Nephron (organoid): ENCODE data around the gene MYO1D.

Experiments
- H3K27ac Mint-ChIP-seq, 3 experiments: 2 replicates each; pipeline ENCODE4 v1.8.0; 2020; ENCODE audit warnings: mixed read lengths in 3 of 3, mild to moderate bottlenecking in 2 of 3, moderate library complexity in 1 of 3
- H3K27me3 Mint-ChIP-seq: 2 replicates; pipeline ENCODE4 v1.8.0; 2021; ENCODE audit warnings: low read depth, mild to moderate bottlenecking, moderate library complexity, mixed read lengths
- H3K36me3 Mint-ChIP-seq: 2 replicates; pipeline ENCODE4 v1.8.0; 2020; ENCODE audit warnings: low read depth, mixed read lengths
- H3K4me1 Mint-ChIP-seq: 2 replicates; pipeline ENCODE4 v1.8.0; 2020; ENCODE audit warnings: mixed read lengths
- H3K4me3 Mint-ChIP-seq, 3 experiments: 2 replicates each; pipeline ENCODE4 v1.8.0; 2020; ENCODE audit warnings: mild to moderate bottlenecking in 3 of 3, mixed read lengths in 3 of 3, moderate library complexity in 2 of 3
- H3K9me3 Mint-ChIP-seq: 2 replicates; pipeline ENCODE4 v1.8.0; 2020; ENCODE audit warnings: mixed read lengths
- CTCF ChIP-seq, 3 experiments: fragments of 200-600 bp; sonication (generic); IDR thresholded peaks; one replicate each; pipeline ENCODE4 v1.5.0; 2021; ENCODE audit warnings: antibody characterized with exemption in 3 of 3; ENCODE audit not compliant: unreplicated experiment in 3 of 3

MYO1D gene

GRCh38 chr17:32621612-32622312 lies 255.2 kb downstream of the MYO1D start:
- Mint-ChIP-seq H3K9me3 (no peaks in the 10 kb centered on the region), H3K4me1 (peaks cover 19% of the 10 kb centered on the region), H3K4me3 (no peak overlapping the region), H3K36me3 (no peaks in the 10 kb centered on the region), H3K27me3 (no peaks in the 10 kb centered on the region), H3K27ac (no peak overlapping the region)
- no peak for TF ChIP-seq CTCF (IDR thresholded peaks at IDR 0.05; ENCODE audit: unreplicated experiment in 3 of 3)

GRCh38 chr17:32615326-32615725 lies 261.6 kb downstream of the MYO1D start:
- Mint-ChIP-seq H3K36me3 (no peaks in the 10 kb centered on the region), H3K27ac (no peak overlapping the region), H3K4me3 (no peak overlapping the region), H3K4me1 (no peaks in the 10 kb centered on the region), H3K27me3 (no peaks in the 10 kb centered on the region), H3K9me3 (no peaks in the 10 kb centered on the region)
- TF ChIP-seq CTCF (IDR thresholded peaks at IDR 0.05; ENCODE audit: unreplicated experiment in 3 of 3) = no peak

GRCh38 chr17:32610943-32611342 lies 266.0 kb downstream of the MYO1D start:
- H3K9me3 Mint-ChIP-seq = peaks cover 7% of the 10 kb centered on the region
- no peaks in the 10 kb centered on the region for H3K36me3 Mint-ChIP-seq
- no peak overlapping the region for H3K27ac Mint-ChIP-seq
- H3K27me3 Mint-ChIP-seq = no peaks in the 10 kb centered on the region
- no peak for TF ChIP-seq CTCF (IDR thresholded peaks at IDR 0.05; ENCODE audit: unreplicated experiment in 3 of 3)
- H3K4me1 Mint-ChIP-seq = no peaks in the 10 kb centered on the region
- no peak overlapping the region for H3K4me3 Mint-ChIP-seq

- no peak for TF ChIP-seq CTCF (IDR thresholded peaks at IDR 0.05; ENCODE audit: unreplicated experiment in 3 of 3)
- Mint-ChIP-seq H3K27me3 (no peaks in the 10 kb centered on the region), H3K27ac (no peak overlapping the region), H3K9me3 (peaks cover 7% of the 10 kb centered on the region), H3K36me3 (no peaks in the 10 kb centered on the region), H3K4me1 (no peaks in the 10 kb centered on the region), H3K4me3 (no peak overlapping the region)
Observed at GRCh38 chr17:32609884-32610650, 266.9 kb downstream of the MYO1D start.

GRCh38 chr17:32609085-32609484 lies 267.8 kb downstream of the MYO1D start:
- Mint-ChIP-seq H3K27me3 (no peaks in the 10 kb centered on the region), H3K4me1 (no peaks in the 10 kb centered on the region), H3K9me3 (peaks cover 7% of the 10 kb centered on the region), H3K27ac (no peak overlapping the region), H3K36me3 (peaks cover 5% of the 10 kb centered on the region), H3K4me3 (no peak overlapping the region)
- TF ChIP-seq CTCF (IDR thresholded peaks at IDR 0.05; ENCODE audit: unreplicated experiment in 3 of 3) = no peak
